ENCODE results near the gene NFASC. TPM values are rescaled to one million over a fixed set of nuclear protein-coding genes. Genes with fewer than 3 reads are reported as not detected.

The NFASC gene
- total RNA-seq, 1 donor, result 36.9 TPM

DNA sequence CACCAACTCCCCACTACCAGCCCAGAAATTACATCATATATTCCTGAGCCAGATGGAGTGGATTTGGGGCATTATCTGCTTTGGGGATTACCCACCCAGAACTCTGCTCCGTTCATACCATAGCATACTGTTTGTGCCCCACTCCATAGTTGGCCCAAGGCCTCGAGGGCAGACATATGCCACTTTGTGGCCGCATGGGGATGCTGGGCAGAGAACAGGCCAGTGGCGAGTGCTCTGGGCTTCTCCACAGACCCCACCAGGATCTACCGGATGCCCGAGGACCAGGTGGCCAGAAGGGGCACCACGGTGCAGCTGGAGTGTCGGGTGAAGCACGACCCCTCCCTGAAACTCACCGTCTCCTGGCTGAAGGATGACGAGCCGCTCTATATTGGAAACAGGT, 104.4 kb downstream of the NFASC start:
- TF ChIP-seq, protein P1, sequence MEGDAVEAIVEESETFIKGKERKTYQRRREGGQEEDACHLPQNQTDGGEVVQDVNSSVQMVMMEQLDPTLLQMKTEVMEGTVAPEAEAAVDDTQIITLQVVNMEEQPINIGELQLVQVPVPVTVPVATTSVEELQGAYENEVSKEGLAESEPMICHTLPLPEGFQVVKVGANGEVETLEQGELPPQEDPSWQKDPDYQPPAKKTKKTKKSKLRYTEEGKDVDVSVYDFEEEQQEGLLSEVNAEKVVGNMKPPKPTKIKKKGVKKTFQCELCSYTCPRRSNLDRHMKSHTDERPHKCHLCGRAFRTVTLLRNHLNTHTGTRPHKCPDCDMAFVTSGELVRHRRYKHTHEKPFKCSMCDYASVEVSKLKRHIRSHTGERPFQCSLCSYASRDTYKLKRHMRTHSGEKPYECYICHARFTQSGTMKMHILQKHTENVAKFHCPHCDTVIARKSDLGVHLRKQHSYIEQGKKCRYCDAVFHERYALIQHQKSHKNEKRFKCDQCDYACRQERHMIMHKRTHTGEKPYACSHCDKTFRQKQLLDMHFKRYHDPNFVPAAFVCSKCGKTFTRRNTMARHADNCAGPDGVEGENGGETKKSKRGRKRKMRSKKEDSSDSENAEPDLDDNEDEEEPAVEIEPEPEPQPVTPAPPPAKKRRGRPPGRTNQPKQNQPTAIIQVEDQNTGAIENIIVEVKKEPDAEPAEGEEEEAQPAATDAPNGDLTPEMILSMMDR (IDR thresholded peaks at IDR 0.05; ENCODE audit: extremely low read depth, low read depth, low read length), result no peak
- peaks cover 26% of the 10 kb centered on the region for H3K36me3 ChIP-seq (ENCODE audit: insufficient read depth, low read length)
- H3K9me3 ChIP-seq (ENCODE audit: low read depth, low read length), result no peaks in the 10 kb centered on the region
- H3K27me3 ChIP-seq (ENCODE audit: insufficient read depth, low read length), result no peaks in the 10 kb centered on the region
- no peaks in the 10 kb centered on the region for H3K79me2 ChIP-seq (ENCODE audit: insufficient read depth, low read length)
- H3K4me1 ChIP-seq (ENCODE audit: insufficient read depth, low read length), result peaks cover 13% of the 10 kb centered on the region
- peaks cover 10% of the 10 kb centered on the region for H4K20me1 ChIP-seq (ENCODE audit: insufficient read depth, low read length)
- no peak overlapping the region for H3K4me2 ChIP-seq (ENCODE audit: insufficient read depth, low read length)
- DNase-seq (ENCODE audit: insufficient read length, low spot score, missing footprints), result peak; percentile 66
- H2AFZ ChIP-seq (ENCODE audit: low read length), result no peak overlapping the region
- no peak overlapping the region for H3K4me3 ChIP-seq (ENCODE audit: insufficient read depth, low read length)
- no peak overlapping the region for H3K27ac ChIP-seq (ENCODE audit: low read depth, low read length)

DNA sequence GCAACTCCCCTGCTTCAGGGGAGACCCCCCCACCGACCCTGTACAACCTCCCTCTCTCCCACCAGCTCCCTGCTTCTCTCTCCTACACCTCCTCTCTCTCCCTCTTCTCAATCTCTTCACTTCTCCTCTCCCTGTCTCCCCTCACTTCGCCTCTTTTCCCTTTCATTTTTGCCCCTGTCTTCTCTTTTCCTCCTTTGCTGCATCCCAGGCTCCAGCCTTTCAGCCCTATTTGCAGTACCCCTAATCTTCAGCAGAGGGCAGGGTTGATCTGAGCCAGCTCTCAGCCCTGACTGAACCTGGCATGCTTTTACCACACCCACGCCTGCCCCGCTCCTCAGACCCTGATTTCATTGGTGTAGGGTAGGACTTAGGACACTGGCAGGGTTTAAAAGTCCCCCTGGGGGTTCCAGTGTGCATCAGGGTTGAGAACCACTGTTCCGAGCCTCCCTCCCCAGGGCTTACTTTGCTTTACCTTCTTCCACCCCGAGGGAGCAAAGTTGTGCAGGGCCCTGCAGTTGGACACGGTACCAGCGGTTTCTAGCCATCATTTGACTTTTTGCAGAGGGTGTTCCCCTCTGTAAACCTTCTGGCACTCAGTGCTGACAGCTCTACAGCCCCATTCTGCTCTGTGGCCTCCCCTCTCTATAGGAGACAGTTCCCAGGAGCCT, 105.0 kb downstream of the NFASC start:
- no peak overlapping the region for H3K27ac ChIP-seq (ENCODE audit: low read depth, low read length)
- H3K9me3 ChIP-seq (ENCODE audit: low read depth, low read length), result no peaks in the 10 kb centered on the region
- H3K4me3 ChIP-seq (ENCODE audit: insufficient read depth, low read length), result no peak overlapping the region
- H3K79me2 ChIP-seq (ENCODE audit: insufficient read depth, low read length), result no peaks in the 10 kb centered on the region
- TF ChIP-seq, protein P1 (IDR thresholded peaks at IDR 0.05; ENCODE audit: extremely low read depth, low read depth, low read length), result peak; percentile 81
- no peak overlapping the region for H2AFZ ChIP-seq (ENCODE audit: low read length)
- no peaks in the 10 kb centered on the region for H3K27me3 ChIP-seq (ENCODE audit: insufficient read depth, low read length)
- H3K4me2 ChIP-seq (ENCODE audit: insufficient read depth, low read length), result no peak overlapping the region
- H4K20me1 ChIP-seq (ENCODE audit: insufficient read depth, low read length), result peaks cover 10% of the 10 kb centered on the region
- DNase-seq (ENCODE audit: insufficient read length, low spot score, missing footprints), result peak; percentile 97
- peaks cover 13% of the 10 kb centered on the region for H3K4me1 ChIP-seq (ENCODE audit: insufficient read depth, low read length)
- H3K36me3 ChIP-seq (ENCODE audit: insufficient read depth, low read length), result peaks cover 28% of the 10 kb centered on the region

DNA sequence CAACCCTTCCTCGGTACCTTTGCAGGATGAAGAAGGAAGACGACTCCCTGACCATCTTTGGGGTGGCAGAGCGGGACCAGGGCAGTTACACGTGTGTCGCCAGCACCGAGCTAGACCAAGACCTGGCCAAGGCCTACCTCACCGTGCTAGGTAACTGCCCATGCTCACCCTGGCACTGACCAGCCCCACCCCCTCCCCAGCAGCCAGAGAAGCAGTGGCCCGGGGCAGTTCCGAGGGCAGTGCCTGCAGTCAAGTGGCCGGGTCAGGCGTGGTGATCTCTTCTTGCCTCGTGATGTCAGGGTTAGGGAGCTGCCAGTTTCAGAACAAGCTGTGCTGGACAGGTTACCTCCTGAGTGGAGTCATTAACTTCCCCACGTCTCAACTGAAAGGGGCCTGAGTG, 106.0 kb downstream of the NFASC start:
- Histone ChIP-seq H3K4me1 (ENCODE audit: insufficient read depth, low read length) (peaks cover 13% of the 10 kb centered on the region), H3K9me3 (ENCODE audit: low read depth, low read length) (no peaks in the 10 kb centered on the region), H3K4me3 (ENCODE audit: insufficient read depth, low read length) (no peak overlapping the region), H2AFZ (ENCODE audit: low read length) (no peak overlapping the region), H3K4me2 (ENCODE audit: insufficient read depth, low read length) (no peak overlapping the region), H3K36me3 (ENCODE audit: insufficient read depth, low read length) (peaks cover 28% of the 10 kb centered on the region), H3K79me2 (ENCODE audit: insufficient read depth, low read length) (no peaks in the 10 kb centered on the region), H4K20me1 (ENCODE audit: insufficient read depth, low read length) (peaks cover 10% of the 10 kb centered on the region), H3K27ac (ENCODE audit: low read depth, low read length) (no peak overlapping the region), H3K27me3 (ENCODE audit: insufficient read depth, low read length) (no peaks in the 10 kb centered on the region)
- peak; percentile 38 for DNase-seq (ENCODE audit: insufficient read length, low spot score, missing footprints)
- TF ChIP-seq, protein P1 (IDR thresholded peaks at IDR 0.05; ENCODE audit: extremely low read depth, low read depth, low read length), result no peak

DNA sequence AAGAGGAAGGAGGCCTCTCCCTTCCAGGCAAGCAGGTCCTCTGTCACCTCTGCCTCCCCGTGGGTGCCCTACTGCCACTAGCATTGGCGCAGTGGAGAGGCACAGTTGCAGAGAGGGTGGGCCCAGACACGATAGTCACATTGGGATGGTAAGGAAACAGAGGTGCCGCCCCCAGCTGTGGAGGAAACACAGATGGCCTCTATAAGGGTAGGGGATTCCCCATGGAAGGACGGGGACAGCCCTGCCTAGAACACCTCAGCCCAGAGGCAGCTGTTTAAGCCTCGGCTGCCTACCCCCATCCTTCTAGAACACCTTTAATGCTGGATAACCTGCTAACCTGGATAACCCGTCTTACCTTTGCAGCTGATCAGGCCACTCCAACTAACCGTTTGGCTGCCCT, 106.7 kb downstream of the NFASC start:
- peak; percentile 65 for DNase-seq (ENCODE audit: insufficient read length, low spot score, missing footprints)
- no peak overlapping the region for H3K4me2 ChIP-seq (ENCODE audit: insufficient read depth, low read length)
- peaks cover 8% of the 10 kb centered on the region for H4K20me1 ChIP-seq (ENCODE audit: insufficient read depth, low read length)
- no peak overlapping the region for H3K4me3 ChIP-seq (ENCODE audit: insufficient read depth, low read length)
- peaks cover 28% of the 10 kb centered on the region for H3K36me3 ChIP-seq (ENCODE audit: insufficient read depth, low read length)
- no peaks in the 10 kb centered on the region for H3K79me2 ChIP-seq (ENCODE audit: insufficient read depth, low read length)
- H3K9me3 ChIP-seq (ENCODE audit: low read depth, low read length), result no peaks in the 10 kb centered on the region
- peaks cover 6% of the 10 kb centered on the region for H3K4me1 ChIP-seq (ENCODE audit: insufficient read depth, low read length)
- H3K27me3 ChIP-seq (ENCODE audit: insufficient read depth, low read length), result no peaks in the 10 kb centered on the region
- H2AFZ ChIP-seq (ENCODE audit: low read length), result no peak overlapping the region
- TF ChIP-seq, protein P1 (IDR thresholded peaks at IDR 0.05; ENCODE audit: extremely low read depth, low read depth, low read length), result no peak
- no peak overlapping the region for H3K27ac ChIP-seq (ENCODE audit: low read depth, low read length)

All from osteoblast (primary cell).